NOMO-1 treated with dmso at 0.1 percent for 144 hours (cell line): ENCODE results near the gene NPY1R.
A peak's percentile ranks its signal among the peaks of the same experiment; 100 is the strongest.

ENCODE experiments used
- DNase-seq: peaks from one replicate; lab custom pipeline; 2025; ENCODE audit not compliant: unreplicated experiment; lab: John Stamatoyannopoulos, UW

Gene NPY1R

DNA sequence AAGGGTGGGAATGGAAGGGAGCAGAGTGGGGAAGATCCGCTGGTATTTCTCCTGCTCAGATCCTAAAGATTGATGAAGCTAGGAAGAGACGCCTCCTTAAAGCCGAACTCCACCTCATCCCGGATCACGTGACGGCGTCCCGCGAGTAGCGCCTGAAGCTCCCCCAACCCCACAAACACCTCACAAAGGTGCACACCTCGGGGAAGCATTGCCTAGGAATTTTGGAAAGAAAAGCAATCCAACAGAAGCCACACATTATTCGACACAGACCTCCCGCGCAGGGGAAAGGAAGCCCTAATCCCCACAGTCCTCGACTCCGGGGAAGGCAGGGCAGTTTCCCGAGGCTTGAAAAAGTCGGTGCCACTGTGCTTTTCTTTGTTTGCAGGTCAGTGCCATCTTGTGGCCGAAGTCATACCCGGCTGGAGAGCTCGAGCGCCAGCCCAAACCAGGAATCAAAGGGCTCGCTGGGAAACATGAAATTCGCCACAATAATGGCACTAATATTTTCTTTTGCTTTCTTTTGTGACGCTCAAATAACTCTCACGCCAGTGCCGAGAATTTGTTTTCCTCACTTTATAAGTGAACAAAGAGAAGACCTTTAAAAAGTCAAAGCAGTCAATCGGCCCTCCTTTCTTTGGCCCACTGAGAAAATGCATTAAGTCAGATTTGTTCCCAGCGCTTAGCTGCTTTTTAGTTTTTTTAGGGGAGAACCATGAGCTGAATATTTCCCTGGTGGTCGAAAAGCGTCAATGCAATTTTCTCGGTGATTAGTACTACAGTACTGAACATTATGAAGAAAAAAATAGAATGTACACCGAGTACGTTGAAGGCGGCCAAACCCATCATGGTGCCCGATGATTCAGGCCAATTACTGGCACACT lies at the start of gene NPY1R:
NPY1R (minus strand) TSS at position 71 of the 881 bp plus-strand sequence. CDS start 6,042 bp downstream, outside the sequence.
- peak; percentile 12 for DNase-seq

DNA sequence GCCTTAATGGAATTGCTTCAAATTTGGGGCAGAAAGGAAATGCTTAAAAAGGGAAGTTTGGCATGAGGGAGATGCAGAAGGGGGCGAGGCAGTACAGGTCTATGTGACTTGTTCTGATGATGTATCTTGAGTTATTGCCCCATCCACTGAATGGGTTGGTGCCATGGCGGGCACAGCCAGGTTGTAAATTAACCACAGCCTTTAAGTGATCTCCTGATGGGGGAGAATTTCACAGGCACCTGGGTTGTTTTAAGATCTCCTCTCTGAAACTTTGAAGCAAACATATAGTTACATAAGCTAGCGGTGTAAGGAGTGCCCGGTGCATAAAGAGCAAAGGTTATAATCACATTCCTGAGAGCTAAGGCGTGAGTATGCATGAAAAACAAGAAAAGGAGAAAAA lies 48.3 kb upstream of the NPY1R start:
- DNase-seq = no peak

DNA sequence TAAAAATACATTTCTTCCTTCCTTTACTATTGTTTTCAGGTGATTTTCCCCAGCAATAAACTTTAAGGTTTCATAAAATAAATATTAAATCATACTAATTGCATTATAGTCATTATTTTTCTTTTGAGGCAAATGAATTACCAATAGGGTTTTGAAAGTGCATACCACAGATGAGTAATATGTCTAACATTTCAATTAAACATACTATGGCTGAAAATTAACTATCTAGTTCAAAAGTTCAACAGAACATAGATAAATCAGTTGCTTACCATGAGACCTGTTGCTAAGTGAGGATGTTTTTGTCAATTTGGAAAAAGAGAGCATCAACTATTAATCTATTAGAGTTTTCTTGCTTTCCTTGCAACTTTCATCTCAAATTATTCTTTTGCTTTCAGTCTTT lies 46.3 kb upstream of the NPY1R start:
- DNase-seq = no peak

DNA sequence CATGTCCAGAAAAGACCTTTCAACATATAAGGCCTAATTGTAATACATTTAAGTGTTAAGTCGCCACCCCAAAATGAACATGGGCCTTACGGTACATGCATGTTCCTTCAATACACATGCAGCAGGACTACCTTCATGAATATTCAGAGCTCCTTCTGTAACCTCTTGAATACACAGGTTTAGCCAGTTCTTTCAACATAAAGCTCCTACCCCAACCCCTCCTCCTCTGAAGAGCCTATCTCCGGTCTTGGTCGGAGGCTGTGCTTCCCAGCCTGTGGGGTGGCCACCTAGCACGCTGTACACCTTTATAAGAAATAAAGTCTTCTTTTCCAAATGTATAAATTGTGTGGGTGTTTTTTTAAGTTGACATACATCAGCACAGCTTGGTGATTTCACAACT lies 39.6 kb upstream of the NPY1R start:
- no peak for DNase-seq

DNA sequence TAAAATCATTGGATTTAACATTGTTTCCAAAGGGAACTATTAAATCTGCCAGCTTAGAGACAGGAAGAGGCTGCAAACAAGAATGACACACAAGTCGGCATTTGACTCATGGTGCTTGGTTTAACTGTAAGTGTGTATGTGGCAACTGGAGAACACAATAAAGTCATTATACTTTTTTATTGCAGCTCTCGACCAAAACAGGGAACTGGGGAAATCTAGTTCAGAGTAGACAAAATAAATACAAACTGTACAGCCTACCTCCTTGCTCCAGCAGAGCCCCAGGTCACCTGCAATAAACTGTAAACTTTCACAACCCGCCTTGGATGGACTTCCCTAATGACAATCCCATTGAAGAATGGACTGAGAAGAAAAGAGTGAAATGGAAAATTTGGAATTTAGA lies 35.3 kb upstream of the NPY1R start:
- DNase-seq = no peak

DNA sequence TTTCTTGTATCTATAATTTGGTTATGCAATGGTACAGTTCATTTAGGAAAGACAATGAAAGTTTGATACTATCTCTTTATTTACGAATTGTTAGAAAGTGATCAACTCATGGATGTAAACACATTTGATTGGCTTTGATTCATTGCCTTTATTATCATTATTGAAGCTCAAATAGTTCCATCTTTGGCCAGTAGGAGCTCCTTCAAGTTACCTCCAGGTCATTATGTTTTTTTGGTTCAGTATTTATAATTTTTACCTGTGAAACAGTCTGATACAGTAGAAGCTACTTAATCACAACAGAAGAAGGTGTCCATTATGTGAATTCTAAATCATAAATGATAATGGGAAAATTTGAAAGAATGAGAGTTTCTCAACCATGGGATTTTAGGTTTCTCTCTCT lies 23.7 kb upstream of the NPY1R start:
- DNase-seq = no peak

DNA sequence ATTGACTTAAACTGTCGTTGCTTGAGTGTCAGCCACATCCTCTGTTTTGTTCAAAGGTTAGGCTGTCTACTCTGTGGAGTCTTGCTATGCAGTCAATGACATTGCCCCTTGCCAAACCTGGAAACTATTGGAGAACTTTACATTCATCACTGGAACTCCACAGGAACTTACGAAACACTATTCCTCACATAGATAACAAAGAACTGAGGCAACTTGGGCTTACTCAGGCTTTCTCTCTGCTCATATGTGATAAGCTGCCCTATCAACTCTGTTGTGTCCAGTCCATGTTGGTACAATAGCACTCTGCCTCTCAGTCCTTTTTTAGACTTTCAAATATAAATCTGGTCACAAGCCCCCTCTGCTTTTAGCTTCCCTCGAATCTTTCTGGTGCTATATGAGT lies 20.7 kb upstream of the NPY1R start:
- DNase-seq = no peak

DNA sequence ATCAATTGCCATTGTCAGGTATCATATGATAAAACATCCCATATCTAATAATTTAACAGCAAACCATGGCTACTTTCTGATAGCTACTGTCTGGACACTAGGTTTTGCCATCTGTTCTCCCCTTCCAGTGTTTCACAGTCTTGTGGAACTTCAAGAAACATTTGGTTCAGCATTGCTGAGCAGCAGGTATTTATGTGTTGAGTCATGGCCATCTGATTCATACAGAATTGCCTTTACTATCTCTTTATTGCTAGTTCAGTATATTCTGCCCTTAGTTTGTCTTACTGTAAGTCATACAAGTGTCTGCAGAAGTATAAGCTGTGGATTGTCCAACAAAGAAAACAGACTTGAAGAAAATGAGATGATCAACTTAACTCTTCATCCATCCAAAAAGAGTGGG lies 18.3 kb upstream of the NPY1R start:
- DNase-seq = no peak

DNA sequence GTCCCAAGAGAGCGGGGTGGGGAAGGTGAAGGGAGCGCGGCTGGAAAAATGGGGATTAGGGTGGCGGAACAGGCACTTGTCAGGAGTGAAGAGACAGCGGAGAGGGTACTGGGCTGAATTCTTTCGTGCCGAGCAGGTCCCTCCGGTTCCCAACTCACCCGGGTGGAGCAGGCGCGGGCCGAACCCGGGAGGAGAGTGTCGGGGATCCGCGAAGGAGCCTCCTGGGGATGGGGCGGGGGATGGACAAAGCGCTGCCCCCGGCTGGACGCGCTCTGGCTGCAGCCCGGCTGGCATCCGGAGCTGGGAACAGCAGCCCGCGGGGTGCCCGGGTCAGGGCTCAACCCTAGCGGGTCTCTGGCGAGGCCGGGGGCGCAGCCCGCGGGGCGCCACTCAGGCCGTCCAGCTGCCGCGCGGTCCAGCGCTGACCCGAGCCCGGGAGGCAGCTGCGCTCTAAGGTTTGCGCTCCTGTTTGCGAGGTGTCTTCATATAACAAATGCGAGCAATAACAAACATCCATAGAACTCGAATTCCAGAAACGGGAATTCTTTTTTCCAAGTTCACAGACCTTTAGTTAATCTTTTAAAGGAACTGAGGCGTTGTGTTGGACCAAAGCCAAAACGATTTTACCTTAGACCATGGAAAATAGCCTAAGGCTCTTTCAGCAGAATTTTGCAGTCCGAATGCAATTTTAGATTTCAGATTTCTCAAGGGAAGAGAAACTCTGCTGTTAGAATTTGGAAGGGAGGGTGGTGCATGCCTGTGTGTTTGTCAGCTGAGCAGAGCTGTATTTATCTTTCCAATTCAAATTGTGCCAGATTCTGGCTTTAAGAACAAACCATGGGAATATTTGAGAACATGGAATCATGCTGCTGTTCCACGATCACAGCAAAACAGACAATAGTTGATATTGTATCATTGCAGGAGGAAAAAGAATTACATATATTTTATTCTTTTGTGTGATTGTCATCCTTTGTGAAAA lies 12.0 kb upstream of the NPY1R start:
- DNase-seq = no peak

DNA sequence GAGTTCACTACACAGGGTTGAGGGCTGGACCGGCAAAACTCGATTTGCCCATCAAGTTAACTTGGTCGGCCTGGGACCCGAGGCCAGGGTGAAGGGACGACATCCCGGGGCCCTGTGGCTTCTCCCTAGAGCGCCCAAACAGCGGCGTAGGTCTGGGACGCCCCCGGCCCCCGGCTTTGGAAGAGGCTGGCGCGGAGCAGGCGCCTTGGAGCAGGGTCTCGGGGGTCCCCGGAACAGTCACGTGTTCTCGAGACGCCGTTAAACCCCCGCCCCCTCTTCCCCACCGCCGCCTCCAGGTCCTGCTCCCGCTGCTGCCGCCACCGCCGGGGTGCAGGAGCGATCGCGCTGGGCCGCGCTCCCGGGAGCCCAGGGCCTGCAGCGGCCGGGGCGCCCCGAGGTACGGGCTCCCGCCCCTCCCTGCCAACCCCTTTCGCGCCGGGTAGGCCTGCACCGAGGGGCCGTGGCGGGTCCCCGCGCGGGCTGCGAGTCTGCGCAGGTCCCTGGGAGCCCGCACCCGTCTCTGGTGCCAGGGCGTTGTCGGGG lies 11.3 kb upstream of the NPY1R start, which contains the start of gene NPY5R:
NPY5R (plus strand) TSS at position 289 of the 543 bp plus-strand sequence. CDS start 6,382 bp downstream, outside the sequence.
- no peak for DNase-seq

DNA sequence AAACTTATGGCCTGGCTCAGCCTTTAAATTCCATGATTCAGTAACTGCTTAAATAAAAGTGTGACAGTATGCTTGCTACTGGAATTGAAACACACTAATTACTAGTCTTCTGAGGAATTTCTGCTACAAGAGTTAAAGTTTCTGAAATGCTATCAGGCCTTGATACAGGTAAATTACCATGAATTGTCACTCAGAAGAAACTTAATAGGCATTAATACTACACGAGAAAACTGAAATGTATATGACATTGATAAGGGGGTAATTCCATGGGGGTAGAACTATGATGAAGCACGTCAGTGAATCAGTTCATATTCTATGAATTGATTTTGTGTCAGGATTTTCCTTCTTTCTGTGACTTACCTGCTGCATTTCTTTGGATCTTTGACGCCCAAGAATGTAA lies 3.0 kb upstream of the NPY1R start:
- no peak for DNase-seq

DNA sequence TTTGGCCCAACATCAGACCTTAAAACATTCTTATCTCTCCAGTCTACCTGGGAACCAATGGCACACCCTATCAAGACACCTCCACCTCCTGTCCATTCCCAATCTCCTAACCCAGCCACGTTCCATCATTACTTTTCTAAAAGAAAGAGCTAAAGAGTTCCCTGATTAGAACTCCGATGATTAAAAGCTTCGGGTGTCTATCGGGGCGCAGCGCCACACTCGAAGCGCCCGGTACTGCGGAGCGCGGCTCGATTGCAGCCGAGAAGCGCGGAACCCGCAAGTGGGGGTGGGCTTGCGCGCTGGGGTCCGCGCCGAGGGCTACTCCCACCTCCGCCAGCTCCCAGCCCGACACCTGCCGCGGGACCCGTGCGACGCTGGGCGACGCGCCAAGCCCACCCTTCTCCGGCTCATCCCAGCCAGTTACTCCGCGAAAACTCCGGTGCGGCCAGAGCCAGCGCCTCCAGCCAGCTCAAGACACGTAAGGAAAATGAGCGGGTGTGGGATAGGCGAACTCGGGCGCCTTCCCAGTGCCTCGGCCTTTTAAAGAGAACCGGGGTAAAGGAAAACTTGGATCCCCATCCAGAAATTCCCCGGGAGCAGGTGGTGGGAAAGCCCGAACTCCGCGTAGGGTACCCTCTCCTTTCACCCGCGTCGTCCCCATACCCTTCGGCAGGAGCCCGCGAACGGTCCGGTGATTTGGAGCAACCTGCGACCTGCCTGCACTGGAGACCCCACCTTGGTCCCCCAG lies 593 bp downstream of the NPY1R start:
- DNase-seq = no peak

DNA sequence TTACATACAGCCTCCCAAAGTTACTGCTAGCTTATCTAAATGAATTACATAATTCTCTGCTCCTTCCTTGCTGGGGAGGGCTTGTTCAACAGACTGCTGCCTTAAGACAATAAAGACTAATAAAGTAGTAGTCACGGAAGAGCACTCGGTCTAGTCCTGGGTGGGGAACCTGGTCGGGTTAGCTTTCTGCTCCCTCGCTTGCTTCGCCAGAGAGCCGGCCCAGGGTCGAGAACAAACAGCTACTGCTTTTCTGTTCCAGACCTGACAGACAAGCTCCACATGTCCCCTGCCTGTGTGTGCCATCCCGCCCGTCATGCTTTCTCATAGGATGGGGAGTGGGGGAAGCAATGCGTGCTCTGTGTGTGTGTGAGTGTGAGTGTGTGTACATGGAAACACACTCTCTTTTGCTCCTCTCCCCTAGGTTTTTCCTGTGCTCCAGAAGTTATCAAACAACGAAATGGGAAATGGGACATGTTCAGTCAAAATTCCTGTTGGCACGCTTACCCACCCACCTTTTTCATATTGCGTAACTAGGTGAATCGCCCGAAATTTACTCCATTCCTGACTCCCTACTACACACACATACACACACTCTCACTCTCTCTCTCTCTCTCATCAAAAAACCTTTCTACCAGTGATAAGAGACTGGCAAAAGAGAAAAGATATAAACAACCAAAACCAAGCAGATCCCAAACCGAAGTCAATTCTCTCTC lies 1.3 kb downstream of the NPY1R start:
- no peak for DNase-seq

DNA sequence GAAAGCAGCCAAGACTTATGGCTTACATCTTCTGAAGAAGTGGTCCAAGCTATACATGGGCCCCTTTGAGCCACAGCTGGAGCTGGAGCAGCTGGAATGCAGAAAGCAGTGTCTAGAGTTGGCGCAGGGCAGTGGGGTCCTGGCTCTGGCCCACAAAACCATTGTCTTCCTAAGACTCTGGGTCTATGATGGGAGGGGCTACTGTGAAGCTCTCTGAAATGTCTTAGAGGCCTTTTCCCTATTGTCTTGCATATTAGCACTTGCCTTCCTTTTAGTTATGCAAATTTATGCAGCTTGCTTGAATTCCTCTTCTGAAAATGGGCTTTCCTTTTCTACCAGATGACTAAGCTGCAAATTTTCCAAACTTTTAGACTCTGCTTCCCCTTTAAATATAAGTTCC lies 15.3 kb downstream of the NPY1R start:
- no peak for DNase-seq

DNA sequence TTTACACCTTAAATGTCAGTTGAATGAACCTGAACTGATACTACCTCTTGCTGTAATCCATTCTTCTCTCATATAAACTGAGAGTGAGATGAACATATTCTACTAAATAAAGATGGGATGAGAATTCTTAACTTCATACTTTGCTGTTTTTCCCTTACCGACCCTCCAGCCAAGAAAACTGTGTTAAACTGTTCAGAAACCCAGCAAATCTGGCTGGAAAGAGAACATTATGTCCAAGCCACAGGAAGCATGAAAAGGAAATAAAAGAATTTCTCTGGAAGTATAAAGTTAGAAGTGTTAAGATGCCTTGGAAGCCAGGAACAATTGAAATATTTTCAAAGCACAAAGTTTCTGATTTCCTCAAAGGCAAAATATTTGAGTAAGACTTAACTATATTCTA lies 22.9 kb downstream of the NPY1R start:
- DNase-seq = no peak

DNA sequence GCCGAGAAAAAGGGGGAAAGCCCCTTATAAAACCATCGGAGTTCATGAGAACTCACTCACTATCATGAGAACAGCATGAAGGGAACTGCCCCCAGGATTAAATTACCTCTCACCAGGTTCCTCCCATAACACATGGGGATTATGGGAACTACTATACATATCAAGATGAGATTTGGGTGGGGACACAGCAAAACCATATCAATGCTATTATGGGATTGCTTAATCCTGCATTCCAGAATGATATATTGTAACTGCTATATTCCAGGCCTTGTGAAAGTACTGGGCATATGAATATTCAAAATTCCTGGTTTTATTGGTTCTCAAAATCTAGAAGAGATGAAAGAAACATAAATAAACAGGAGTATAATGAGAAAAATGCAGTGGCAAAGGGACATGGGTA lies 29.3 kb downstream of the NPY1R start:
- no peak for DNase-seq

DNA sequence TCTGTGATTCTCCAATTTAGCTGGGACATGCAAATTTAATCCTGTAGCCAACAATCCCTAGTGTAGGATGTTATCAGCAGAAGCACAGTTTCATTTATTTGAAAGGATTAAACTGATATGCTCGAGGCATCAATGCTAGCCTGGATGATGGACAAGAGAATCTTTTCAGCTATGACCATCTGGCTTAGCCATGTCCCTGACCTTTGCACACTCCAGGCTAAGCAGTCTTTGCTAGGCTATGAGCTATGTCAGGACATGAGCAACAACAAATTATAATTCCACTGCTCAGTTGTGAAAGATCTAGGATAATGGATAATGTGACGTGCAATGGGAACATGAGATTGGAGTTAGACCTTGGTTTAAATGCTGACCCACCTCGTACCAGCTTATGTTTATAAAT lies 32.0 kb downstream of the NPY1R start:
- DNase-seq = no peak

DNA sequence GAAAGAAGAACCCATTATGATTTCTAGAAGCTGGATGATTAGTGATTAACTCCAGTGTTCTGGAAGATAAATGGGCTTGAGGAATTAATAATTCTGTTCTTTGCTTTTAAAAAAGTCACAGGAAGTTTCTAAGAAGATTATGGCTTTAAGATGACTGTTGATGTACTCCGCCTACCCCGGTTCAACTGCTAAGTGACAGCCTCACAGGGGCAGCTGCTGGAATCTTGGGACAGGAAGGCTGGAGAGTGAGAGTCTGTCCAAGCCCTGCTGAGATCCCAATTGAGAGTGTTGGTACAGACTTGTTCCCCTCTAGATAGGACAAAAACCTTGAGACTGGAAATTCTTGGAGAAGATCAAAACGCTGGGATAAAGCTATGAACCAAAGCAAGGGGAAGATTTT lies 37.3 kb downstream of the NPY1R start:
- no peak for DNase-seq

DNA sequence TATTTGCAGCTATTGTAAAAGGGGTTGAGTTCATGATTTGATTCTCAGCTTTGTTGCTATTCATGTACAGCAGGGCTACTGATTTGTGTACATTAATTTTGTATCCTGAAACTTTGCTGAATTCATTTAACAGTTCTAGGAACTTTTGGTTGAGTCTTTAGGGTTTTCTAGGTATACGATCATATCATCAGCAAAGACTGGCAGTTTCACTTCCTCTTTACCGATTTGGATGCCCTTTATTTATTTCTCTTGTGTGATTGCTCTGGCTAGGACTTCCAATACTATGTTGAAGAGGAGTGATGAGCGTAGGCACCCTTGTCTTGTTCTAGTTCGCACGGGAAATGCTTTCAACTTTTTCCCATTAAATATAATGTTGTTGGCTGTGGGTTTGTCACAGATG lies 48.1 kb downstream of the NPY1R start:
- DNase-seq = no peak
